Epithelial cell of esophagus (primary cell): ENCODE measurements around the gene FAN1.
A peak's percentile ranks its signal among the peaks of the same experiment; 100 is the strongest.

ENCODE experiments used
- DNase-seq: peaks from one replicate; pipeline ENCODE4 v3.0.0; 2010; ENCODE audit warnings: low read depth
- H3K4me3 ChIP-seq: 2 replicates; pipeline ENCODE4 v1.5.1; 2011; ENCODE audit warnings: mild to moderate bottlenecking, low read length, control low read depth
- TF ChIP-seq, protein P1 (sequence below): IDR thresholded peaks from 2 replicates; pipeline ENCODE4 v1.5.1; 2011; ENCODE audit warnings: low read depth, mild to moderate bottlenecking, low read length, control low read depth, inconsistent platforms; ENCODE audit not compliant: insufficient read depth; ENCODE audit errors: missing control alignments

Gene FAN1

DNA sequence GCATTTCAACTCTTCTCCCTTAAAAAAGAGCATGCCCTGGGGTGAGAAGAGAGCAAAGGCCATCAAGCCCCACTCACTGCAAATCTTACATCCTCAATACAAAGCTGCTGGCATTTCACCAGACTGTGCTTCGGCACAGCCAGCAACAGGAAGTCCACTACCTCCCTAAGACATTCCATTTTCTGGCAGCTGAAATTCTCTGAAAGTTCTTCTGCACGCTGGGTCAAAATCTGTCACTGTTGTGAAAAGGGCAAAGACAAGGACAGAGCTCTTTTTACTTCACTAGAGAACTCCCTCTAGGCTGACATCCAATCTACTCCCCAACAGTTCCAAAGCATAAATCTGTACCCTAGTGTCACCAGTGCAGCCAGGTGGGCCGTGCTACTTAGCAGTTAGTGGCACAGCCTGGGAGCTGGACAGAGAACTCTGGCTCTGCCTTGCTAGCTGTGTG is 81.4 kb downstream of the FAN1 start:
- no peak overlapping the region for H3K4me3 ChIP-seq
- TF ChIP-seq, protein P1, sequence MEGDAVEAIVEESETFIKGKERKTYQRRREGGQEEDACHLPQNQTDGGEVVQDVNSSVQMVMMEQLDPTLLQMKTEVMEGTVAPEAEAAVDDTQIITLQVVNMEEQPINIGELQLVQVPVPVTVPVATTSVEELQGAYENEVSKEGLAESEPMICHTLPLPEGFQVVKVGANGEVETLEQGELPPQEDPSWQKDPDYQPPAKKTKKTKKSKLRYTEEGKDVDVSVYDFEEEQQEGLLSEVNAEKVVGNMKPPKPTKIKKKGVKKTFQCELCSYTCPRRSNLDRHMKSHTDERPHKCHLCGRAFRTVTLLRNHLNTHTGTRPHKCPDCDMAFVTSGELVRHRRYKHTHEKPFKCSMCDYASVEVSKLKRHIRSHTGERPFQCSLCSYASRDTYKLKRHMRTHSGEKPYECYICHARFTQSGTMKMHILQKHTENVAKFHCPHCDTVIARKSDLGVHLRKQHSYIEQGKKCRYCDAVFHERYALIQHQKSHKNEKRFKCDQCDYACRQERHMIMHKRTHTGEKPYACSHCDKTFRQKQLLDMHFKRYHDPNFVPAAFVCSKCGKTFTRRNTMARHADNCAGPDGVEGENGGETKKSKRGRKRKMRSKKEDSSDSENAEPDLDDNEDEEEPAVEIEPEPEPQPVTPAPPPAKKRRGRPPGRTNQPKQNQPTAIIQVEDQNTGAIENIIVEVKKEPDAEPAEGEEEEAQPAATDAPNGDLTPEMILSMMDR: no peak
- no peak for DNase-seq

DNA sequence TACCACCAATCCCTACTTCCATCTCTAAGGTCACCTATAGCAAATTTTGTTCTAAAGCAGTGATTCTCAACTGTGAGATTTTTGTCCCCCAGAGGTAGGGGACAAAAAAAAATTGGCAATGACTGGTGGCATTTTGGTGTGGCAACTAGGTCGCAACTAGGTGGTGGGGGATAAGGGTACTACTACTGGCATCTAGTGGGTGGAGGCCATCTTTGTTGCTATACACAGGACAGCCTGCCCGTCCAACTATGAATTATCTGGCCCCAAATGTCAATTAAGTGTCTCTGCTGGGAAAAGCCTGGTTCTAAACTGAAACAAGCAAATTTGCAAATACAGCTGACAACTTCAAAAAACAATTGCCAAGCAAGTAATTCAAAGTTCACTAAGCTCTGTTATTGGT is 86.3 kb downstream of the FAN1 start:
- no peak for DNase-seq
- TF ChIP-seq, protein P1: no peak

DNA sequence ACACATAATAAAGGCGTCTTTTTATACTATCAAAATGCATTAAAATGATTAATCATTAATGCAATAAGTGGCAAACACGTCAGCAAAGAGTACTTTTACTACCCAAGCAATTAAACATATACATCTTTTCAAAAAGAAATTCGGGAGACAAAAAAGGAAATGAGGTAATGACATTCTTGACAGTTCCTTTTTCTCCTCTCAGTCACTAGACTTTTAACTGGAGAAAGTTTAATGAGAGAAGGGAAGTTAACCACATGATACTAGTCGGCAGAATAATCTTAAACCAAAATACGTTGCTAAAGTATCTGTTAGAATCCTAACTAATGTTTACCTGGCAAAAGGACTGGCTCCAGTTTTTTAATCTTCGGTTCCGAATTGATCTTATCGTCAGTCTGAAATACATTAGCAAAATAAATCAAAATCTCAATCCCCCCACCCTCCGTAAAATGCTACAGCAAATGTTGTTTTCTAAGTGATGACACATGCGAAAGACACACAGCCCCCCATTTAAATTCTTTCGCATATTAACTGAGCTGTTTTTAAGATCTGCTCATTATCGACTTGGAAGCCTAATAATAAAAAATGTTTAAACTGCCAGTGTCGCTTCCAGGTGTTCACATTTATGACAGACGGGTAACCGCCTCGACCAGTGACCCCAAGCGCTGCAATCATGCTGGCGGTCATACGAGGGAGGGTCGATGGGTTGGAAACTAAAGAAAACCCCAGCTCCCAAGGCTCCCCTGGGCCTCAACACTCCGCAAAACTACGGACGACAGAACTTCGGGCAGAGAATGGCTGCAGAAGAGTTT is 86.9 kb downstream of the FAN1 start:
- H3K4me3 ChIP-seq: peak overlapping the region; percentile 89
- TF ChIP-seq, protein P1: no peak
- peak; percentile 27 for DNase-seq

More for the DNA sequence above, 86.3 kb downstream of the FAN1 start:
- peak overlapping the region; percentile 89 for H3K4me3 ChIP-seq

DNA sequence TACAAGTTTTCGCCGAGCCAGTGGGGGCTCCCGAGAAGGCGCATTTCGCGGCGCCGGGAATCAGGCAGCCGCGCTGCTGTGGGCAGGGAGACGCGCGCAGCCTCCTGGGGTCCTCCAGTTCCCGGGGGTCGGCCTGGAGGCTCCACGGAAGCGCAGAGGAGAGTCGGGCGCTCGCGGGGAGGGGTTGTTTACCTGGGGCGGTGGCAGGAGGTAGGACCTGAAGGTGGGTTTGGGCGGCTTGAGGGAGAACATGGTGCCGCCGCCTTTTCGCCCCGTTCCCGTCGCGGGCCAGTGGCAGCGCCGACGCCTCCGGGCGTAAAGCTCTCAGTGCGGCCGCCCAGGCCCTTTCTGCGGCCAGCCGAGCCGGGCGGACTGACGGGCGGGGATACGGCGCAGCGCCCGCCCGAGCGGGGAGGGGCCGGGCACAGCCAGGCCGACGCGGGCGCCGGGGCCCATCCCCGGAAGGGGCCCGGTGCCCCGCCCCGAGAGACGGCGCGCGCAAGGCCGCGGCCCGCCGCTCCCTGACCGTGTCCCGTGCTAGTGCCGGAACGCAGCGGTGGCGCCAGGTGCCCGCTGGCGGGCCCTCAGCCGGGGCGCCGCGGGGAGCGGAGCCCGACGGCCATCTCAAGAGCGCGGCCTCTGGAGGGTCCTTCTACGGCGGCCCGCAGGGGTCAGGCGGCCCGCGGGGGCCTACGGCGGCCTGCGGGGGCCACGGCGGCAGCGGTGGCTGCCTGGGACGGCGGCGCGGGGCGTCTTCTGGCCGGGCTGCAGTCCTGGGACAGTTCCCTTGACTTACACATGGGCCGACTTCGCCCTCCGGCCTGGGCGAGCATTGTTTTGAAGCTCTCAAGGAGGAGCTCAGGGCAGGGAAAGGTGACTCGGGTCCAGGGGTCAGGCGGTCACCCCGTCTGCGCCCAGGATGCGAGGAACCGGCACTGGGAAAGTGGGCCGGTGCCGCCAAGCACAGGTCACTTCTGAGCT is 87.8 kb downstream of the FAN1 start, which contains the start of gene MTMR10:
TSS of gene MTMR10 (minus strand) at position 374 of the 981 bp plus-strand sequence. CDS start at position 252, 122 bp downstream.
- TF ChIP-seq, protein P1: no peak
- peak within 1 kb of the TSS; percentile 89 for H3K4me3 ChIP-seq
- DNase-seq: peak; percentile 84

DNA sequence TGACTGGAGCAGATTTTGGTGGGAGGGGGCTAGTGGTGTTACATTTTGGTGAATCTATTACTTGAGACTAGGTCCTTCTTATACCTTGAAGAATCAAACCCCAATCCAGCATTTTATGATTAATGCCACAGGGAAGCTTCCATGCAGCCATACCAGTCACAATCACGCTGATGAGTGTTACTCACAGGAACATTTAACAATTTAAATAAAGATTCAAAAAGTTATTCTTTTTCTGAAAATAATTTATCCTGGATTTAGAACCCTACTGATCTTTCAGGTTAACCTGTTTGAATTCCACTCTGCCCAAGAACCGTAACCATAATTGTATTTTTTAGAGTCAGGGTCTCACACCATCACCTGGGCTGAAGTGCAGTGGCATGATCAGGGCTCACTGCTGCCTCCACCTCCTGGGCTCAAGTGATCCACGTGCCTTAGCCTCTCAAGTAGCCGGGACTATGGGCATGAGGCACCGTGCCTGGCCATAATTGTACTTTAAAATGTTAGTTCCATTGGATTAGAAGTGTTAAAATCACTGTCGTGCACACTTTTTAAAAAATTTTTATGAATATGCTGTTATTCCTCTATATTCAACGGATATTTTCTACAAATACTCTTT is 88.6 kb downstream of the FAN1 start:
- peak overlapping the region; percentile 70 for H3K4me3 ChIP-seq
- TF ChIP-seq, protein P1: no peak
- DNase-seq: peak; percentile 39
